Smooth muscle cell (in vitro differentiated cells): ENCODE results near the gene ANK2. TPM values are rescaled to one million over a fixed set of nuclear protein-coding genes. Genes with fewer than 3 reads are reported as not detected.

ENCODE experiments used
- DNase-seq: peaks from one replicate; lab custom pipeline; 2025; ENCODE audit not compliant: unreplicated experiment; lab: John Stamatoyannopoulos, UW
- H2AFZ ChIP-seq: fragments of 200-600 bp; sonication (generic); 2 replicates; pipeline ENCODE4 v1.6.0; 2016; ENCODE audit warnings: antibody characterized with exemption, low read depth, mild to moderate bottlenecking
- H3F3A ChIP-seq: fragments of 200-600 bp; sonication (generic); 2 replicates; pipeline ENCODE4 v1.6.0; 2017; ENCODE audit warnings: antibody characterized with exemption, low read depth
- H3K27ac ChIP-seq: fragments of 200-600 bp; sonication (generic); 2 replicates; pipeline ENCODE4 v1.5.1; 2016; ENCODE audit warnings: low read depth, mild to moderate bottlenecking
- H3K27me3 ChIP-seq: fragments of 200-600 bp; sonication (generic); 2 replicates; pipeline ENCODE4 v1.6.1; 2016; ENCODE audit warnings: low read depth, mild to moderate bottlenecking
- H3K36me3 ChIP-seq: fragments of 200-600 bp; sonication (generic); 2 replicates; pipeline ENCODE4 v1.5.1; 2016; ENCODE audit warnings: low read depth
- H3K4me1 ChIP-seq: fragments of 200-600 bp; sonication (generic); 2 replicates; pipeline ENCODE4 v1.5.1; 2016; ENCODE audit warnings: low read depth
- H3K4me2 ChIP-seq: fragments of 200-600 bp; sonication (generic); 2 replicates; pipeline ENCODE4 v1.6.0; 2016; ENCODE audit warnings: mild to moderate bottlenecking
- H3K4me3 ChIP-seq: fragments of 200-600 bp; sonication (generic); 2 replicates; pipeline ENCODE4 v1.5.1; 2016; ENCODE audit warnings: mild to moderate bottlenecking
- H3K79me2 ChIP-seq: fragments of 200-600 bp; sonication (generic); 2 replicates; pipeline ENCODE4 v1.6.0; 2016; ENCODE audit warnings: low read depth, mild to moderate bottlenecking
- H3K9ac ChIP-seq: fragments of 200-600 bp; sonication (generic); 2 replicates; pipeline ENCODE4 v1.6.0; 2016; ENCODE audit warnings: low read depth
- H3K9me3 ChIP-seq: fragments of 200-600 bp; sonication (generic); replicated peaks from 2 replicates; pipeline ENCODE4 v1.5.1; 2016; ENCODE audit warnings: low read depth
- H4K20me1 ChIP-seq: fragments of 200-600 bp; sonication (generic); 2 replicates; pipeline ENCODE4 v1.6.0; 2016; ENCODE audit warnings: low read depth
- WGBS: methylation state at CpG from one replicate; pipeline ENCODE4 v1.1.7; 2016; ENCODE audit warnings: low lambda C conversion rate; 5-methylcytosine and 5-hydroxymethylcytosine counted together
- polyA plus RNA-seq: library from polyadenylated mRNA; unstranded; fragments of >200 nt; fragmentation: Nextera tagmentation; extraction: Ambion mirVana; gene quantifications from 2 replicates; pipeline ENCODE4 v1.2.1, GENCODE V29; 2016
- total RNA-seq: library from RNA; depleted of rRNA; stranded (reverse); fragments of >200 nt; gene quantifications from 2 replicates; pipeline ENCODE4 v1.2.3, GENCODE V29; 2014
- TF ChIP-seq, protein P1 (sequence below): fragments of 200-600 bp; sonication (generic); IDR thresholded peaks from 2 replicates; pipeline ENCODE4 v1.5.1; 2017; ENCODE audit warnings: borderline replicate concordance, mild to moderate bottlenecking, antibody characterized with exemption; ENCODE audit not compliant: insufficient read depth, poor library complexity, severe bottlenecking

Gene ANK2
- total and polyA plus RNA-seq, 2 experiments from 2014 or later, result 2.2 to 8.1 TPM

DNA sequence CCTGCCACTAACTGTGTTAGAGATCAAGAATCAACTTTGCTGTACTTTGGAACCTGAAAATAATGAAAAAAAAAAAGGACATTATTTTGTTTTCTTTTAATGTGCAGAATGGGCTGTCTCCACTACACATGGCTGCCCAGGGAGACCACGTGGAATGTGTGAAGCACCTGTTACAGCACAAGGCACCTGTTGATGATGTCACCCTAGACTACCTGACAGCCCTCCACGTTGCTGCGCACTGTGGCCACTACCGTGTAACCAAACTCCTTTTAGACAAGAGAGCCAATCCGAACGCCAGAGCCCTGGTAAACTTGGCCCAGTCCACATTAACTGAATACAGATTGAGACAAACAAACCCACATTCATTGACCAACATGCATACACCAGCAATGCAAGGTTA lies 206.2 kb downstream of the ANK2 start:
- Histone ChIP-seq H3K27me3 (no peaks in the 10 kb centered on the region), H3K36me3 (no peaks in the 10 kb centered on the region), H2AFZ (no peak overlapping the region), H3K9ac (no peak overlapping the region), H3K9me3 (no peaks in the 10 kb centered on the region), H3K4me1 (no peaks in the 10 kb centered on the region), H3F3A (no peaks in the 10 kb centered on the region), H3K4me2 (no peak overlapping the region), H3K27ac (no peak overlapping the region), H3K79me2 (no peaks in the 10 kb centered on the region), H4K20me1 (no peaks in the 10 kb centered on the region), H3K4me3 (no peak overlapping the region)
- TF ChIP-seq, protein P1, sequence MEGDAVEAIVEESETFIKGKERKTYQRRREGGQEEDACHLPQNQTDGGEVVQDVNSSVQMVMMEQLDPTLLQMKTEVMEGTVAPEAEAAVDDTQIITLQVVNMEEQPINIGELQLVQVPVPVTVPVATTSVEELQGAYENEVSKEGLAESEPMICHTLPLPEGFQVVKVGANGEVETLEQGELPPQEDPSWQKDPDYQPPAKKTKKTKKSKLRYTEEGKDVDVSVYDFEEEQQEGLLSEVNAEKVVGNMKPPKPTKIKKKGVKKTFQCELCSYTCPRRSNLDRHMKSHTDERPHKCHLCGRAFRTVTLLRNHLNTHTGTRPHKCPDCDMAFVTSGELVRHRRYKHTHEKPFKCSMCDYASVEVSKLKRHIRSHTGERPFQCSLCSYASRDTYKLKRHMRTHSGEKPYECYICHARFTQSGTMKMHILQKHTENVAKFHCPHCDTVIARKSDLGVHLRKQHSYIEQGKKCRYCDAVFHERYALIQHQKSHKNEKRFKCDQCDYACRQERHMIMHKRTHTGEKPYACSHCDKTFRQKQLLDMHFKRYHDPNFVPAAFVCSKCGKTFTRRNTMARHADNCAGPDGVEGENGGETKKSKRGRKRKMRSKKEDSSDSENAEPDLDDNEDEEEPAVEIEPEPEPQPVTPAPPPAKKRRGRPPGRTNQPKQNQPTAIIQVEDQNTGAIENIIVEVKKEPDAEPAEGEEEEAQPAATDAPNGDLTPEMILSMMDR, result no peak
- no peak for DNase-seq
- WGBS, result 90% methylated on average over 6 of the region's 6 CpGs

DNA sequence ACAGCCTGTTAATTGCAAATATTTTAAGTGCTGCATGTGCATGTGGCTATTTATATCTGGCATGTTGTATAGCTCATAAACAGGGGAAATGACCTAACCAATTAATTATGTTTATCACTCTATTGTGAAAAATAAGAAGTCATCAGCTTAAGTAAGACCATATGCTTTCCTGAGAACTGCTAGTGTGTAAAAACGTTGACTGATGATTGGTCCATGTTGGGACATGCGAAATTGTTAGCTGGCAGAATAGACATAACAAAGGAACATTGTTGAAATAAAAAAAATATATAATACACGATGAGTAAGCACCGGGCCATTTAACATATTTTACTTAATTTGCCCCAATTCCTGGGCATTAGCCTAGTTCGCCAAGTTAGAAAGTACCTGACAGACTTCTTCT lies 207.5 kb downstream of the ANK2 start:
- 89% methylated on average over 5 of the region's 5 CpGs for WGBS
- Histone ChIP-seq H3K4me1 (no peaks in the 10 kb centered on the region), H2AFZ (no peak overlapping the region), H3K4me3 (no peak overlapping the region), H3K79me2 (no peaks in the 10 kb centered on the region), H4K20me1 (no peaks in the 10 kb centered on the region), H3F3A (no peaks in the 10 kb centered on the region), H3K36me3 (no peaks in the 10 kb centered on the region), H3K9me3 (no peaks in the 10 kb centered on the region), H3K4me2 (no peak overlapping the region), H3K27me3 (no peaks in the 10 kb centered on the region), H3K27ac (no peak overlapping the region), H3K9ac (no peak overlapping the region)
- TF ChIP-seq, protein P1, result no peak
- DNase-seq, result no peak

DNA sequence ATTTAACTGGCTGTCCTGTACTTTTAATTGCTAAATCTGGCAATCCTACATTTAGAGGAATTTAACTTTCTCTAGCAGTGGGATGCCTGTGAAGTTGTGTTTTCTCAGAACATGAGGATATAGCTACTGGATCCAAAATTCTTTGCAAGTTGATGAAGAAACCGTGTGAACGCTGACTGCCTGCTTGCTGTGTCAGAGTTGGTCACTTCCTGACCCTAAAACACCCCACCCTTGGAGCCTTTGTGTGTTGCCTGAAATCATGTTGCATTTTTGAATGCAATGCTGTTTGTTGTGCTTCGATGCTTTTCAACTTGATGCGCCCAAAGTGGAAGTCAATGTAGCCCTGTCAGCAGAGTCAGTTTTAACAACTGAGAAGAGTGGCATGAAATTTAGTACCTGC lies 211.2 kb downstream of the ANK2 start:
- H3K9me3 ChIP-seq, result no peaks in the 10 kb centered on the region
- H3K36me3 ChIP-seq, result no peaks in the 10 kb centered on the region
- no peak overlapping the region for H3K27ac ChIP-seq
- no peak overlapping the region for H3K4me2 ChIP-seq
- H3K4me3 ChIP-seq, result no peak overlapping the region
- no peak overlapping the region for H2AFZ ChIP-seq
- no peak overlapping the region for H3K9ac ChIP-seq
- no peaks in the 10 kb centered on the region for H3K27me3 ChIP-seq
- no peaks in the 10 kb centered on the region for H4K20me1 ChIP-seq
- H3K4me1 ChIP-seq, result no peaks in the 10 kb centered on the region
- DNase-seq, result no peak
- TF ChIP-seq, protein P1, result no peak
- WGBS, result 94% methylated on average over 4 of the region's 4 CpGs
- H3F3A ChIP-seq, result no peaks in the 10 kb centered on the region
- no peaks in the 10 kb centered on the region for H3K79me2 ChIP-seq

DNA sequence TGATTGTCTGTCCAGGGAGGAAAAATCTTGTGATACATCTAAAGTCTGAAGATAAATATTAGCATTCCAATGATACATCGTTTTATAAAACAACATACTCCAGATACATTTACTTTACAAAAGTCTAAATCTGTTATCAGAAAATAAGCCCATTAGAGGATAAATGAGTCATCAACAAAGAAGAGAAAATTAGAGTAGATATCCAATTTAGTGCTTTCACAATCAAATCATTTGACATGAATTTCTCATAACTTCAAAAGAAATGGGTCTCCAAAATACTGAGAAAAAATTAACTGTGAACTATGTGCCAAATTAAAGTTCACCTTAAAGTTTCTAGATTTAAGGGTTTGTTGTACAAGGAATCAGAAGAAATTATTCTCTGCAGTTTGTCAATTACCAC lies 213.8 kb downstream of the ANK2 start:
- H3K9ac ChIP-seq, result no peak overlapping the region
- H3K4me2 ChIP-seq, result no peak overlapping the region
- DNase-seq, result no peak
- no peaks in the 10 kb centered on the region for H3K36me3 ChIP-seq
- H3K27me3 ChIP-seq, result no peaks in the 10 kb centered on the region
- H3K4me3 ChIP-seq, result no peak overlapping the region
- no peaks in the 10 kb centered on the region for H3F3A ChIP-seq
- TF ChIP-seq, protein P1, result no peak
- no peak overlapping the region for H3K27ac ChIP-seq
- no peaks in the 10 kb centered on the region for H4K20me1 ChIP-seq
- no peaks in the 10 kb centered on the region for H3K4me1 ChIP-seq
- H2AFZ ChIP-seq, result no peak overlapping the region
- WGBS, result 86% methylated on average over 1 of the region's 1 CpG
- no peaks in the 10 kb centered on the region for H3K79me2 ChIP-seq
- no peaks in the 10 kb centered on the region for H3K9me3 ChIP-seq
